Cardiac fibroblast (primary cell): Measurements from ENCODE around the gene RPL41.
A peak's percentile ranks its signal among the peaks of the same experiment; 100 is the strongest.

ENCODE experiments used
- DNase-seq, 2 donors: peaks; one replicate each; pipeline versions ENCODE4 v3.0.0 to v3.0.0-alpha.2; 2010; ENCODE audit warnings: low read depth in 2 of 2
- H3K4me3 ChIP-seq, 2 donors: replicated peaks in 1 of 2; 1 replicate in 1 of 2; 2 replicates in 1 of 2; pipeline ENCODE4 v1.5.1; 2011; ENCODE audit warnings: low read depth in 2 of 2, low read length in 2 of 2, mild to moderate bottlenecking in 2 of 2, moderate library complexity in 1 of 2
- TF ChIP-seq, protein P1 (sequence below): IDR thresholded peaks from one replicate; pipeline ENCODE4 v1.5.1; 2011; ENCODE audit warnings: low read depth, mild to moderate bottlenecking, low read length, inconsistent platforms

The RPL41 gene

DNA sequence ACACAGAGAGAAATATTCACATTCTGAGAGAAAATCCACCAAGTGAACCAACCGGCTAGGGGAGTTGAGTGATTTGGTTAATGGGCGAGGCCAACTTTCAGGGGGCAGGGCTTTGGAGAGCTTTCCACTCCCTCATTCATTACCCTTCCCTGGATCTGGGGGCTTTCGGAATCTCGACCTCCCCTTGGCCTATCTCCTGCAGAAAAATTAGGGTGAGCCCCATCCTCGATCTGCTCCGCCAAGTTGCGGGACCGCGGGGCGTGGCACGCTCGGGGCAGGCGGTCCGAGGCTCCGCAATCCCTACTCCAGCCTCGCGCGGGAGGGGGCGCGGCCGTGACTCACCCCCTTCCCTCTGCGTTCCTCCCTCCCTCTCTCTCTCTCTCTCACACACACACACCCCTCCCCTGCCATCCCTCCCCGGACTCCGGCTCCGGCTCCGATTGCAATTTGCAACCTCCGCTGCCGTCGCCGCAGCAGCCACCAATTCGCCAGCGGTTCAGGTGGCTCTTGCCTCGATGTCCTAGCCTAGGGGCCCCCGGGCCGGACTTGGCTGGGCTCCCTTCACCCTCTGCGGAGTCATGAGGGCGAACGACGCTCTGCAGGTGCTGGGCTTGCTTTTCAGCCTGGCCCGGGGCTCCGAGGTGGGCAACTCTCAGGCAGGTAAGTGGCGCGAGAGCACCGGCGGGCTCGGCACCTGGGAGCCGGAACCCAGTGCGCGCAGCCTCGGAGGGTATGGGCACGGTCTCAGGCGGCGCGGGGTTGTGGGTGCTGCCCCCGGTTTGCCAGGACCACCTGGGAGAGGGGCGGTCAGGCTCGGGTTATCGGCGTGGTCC lies 36.5 kb upstream of the RPL41 start, which contains the start of gene ERBB3:
Gene ERBB3, plus strand, starts transcription at position 443 of the 833 bp plus-strand sequence. Its CDS starts 136 bp downstream, at position 579.
- TF ChIP-seq, protein P1, sequence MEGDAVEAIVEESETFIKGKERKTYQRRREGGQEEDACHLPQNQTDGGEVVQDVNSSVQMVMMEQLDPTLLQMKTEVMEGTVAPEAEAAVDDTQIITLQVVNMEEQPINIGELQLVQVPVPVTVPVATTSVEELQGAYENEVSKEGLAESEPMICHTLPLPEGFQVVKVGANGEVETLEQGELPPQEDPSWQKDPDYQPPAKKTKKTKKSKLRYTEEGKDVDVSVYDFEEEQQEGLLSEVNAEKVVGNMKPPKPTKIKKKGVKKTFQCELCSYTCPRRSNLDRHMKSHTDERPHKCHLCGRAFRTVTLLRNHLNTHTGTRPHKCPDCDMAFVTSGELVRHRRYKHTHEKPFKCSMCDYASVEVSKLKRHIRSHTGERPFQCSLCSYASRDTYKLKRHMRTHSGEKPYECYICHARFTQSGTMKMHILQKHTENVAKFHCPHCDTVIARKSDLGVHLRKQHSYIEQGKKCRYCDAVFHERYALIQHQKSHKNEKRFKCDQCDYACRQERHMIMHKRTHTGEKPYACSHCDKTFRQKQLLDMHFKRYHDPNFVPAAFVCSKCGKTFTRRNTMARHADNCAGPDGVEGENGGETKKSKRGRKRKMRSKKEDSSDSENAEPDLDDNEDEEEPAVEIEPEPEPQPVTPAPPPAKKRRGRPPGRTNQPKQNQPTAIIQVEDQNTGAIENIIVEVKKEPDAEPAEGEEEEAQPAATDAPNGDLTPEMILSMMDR = peak; percentile 14
- peak within 1 kb of the TSS; percentile 53 to 59 for H3K4me3 ChIP-seq
- peak; percentile 75 to 79 for DNase-seq

DNA sequence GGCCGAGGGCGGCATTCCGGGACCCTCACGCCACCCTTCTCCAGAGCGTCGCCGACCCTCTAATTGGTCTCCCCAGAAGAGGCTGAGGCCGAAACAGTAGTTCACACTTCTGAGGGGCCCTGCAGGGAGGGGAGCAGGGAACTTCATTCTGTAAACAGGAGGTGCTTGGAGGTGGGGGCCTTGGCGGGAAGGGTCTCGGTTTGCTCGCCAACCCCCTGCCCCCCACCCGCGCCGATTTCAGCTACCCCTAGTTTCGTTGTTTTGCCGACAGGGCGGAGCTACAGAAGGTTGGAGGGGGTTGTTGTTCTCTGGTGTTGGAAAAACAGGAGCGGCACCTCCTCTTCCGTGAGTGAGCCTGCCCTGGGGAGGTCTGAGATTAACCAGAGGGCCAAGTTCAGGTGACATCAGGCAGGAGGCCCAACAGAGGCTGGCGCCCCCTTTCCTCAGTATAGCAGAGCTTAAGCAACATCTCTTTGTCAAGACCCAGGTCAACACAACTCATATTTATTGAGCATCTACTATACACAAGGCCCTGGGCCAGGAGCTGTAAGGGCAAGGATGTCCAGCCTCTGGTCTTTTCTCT lies 35.8 kb upstream of the RPL41 start:
- TF ChIP-seq, protein P1 = no peak
- DNase-seq = no peak
- H3K4me3 ChIP-seq = peak overlapping the region in 1 of 2 donors; percentile 59

DNA sequence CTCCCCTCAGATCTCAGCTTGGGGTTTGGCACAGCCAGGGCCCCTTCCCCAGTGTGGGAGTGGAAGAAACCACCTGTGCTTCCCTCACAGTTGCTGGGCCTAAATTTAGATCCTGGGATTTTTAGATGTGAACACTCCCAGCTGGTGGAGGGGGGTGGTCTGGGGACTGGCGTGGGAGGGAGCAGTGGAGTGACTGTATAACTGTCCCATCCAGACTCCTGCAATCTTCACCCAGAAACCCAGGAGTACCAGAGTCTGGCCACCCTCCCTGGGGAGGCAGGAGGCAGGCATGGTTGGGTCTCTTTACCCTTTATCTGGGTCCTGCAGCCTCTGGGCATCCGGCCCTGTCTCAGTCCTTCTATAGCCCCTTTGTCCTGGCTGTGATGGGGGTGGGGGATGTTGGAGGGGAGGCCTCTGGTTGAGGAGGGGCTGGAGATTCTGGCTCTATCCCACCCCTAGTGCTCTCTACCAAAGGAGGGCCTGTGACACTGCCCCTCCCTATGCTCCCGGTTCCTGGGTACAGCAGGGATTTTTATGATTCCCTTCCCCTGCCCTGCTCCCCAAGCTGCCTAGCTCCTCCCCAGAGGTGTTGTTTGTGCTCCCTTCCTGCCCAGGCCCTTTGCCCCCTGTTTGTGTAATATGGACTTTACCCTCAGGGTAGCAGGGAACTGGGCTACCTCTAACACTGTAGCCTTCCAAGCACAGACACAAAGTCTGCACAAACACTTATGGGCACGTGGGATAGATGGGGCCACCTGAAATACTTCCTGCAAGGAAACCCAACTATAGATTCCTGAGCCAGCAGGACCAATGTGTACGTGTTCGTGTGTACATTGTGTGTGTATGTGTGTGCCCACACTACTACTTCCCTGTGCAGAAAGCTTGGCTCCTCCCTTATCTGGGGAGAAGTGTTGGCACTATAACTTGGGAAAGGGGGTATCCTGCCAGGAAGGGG lies 34.8 kb upstream of the RPL41 start:
- DNase-seq = no peak
- H3K4me3 ChIP-seq = no peak overlapping the region
- TF ChIP-seq, protein P1 = no peak

DNA sequence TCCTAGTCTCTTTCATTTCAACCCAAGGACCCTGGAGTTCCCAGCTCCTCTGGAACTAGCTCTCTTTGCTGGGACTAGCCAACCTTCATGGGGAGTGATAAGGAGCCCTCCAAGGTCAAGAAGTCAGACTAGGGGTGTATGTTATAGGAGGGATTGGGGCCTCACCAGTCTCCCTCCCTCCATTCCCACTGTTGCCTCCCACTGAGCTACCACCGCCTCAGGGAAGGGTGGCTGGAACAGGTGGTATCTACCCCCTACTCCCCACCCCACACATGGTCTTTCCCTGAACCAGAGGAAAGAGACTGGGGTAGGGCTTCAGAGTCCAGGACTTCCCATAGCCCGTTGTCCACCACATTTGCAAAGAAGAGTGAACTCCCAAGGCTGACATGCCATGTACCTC lies 34.1 kb upstream of the RPL41 start:
- DNase-seq = no peak
- TF ChIP-seq, protein P1 = no peak
- H3K4me3 ChIP-seq = no peak overlapping the region

DNA sequence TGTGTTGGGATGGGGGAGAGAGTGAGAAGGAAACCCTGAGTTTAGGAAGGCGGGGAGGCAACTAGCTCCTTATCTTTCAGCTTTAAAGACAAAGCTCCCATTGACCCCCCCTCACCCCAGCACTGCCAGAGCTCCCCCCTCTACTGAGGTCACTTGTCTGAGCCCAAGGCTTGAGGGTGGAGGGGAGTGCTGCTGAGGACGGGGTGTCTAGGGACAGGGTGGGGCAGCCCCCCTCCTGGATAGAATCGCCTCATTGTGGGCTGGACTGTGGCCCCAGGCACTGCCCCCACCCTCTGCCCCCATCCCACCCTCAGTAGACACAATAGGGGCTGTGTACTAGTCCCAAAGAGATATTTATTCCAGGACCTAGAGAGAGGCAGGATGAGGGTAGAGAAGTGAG lies 33.5 kb upstream of the RPL41 start:
- no peak for DNase-seq
- TF ChIP-seq, protein P1 = no peak

DNA sequence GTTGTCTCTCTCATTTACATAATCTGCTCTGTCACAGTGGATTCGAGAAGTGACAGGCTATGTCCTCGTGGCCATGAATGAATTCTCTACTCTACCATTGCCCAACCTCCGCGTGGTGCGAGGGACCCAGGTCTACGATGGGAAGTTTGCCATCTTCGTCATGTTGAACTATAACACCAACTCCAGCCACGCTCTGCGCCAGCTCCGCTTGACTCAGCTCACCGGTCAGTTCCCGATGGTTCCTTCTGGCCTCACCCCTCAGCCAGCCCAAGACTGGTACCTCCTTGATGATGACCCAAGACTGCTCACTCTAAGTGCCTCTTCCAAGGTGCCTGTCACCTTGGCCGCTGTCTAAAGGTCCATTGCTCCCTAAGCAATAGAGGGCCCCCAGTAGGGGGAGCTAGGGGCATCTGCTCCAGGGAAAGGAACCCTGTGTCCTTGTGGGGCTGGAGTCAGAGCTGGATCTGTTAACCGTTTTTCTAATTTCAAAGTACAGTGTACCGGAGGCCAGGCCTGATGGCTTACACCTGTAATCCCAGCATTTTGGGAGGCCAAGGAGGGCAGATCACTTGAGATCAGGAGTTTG lies 31.4 kb upstream of the RPL41 start:
- H3K4me3 ChIP-seq = no peak overlapping the region
- TF ChIP-seq, protein P1 = peak; percentile 53
- peak in 1 of 2 donors; percentile 9 for DNase-seq

More for the DNA sequence above, 33.5 kb upstream of the RPL41 start:
- no peak overlapping the region for H3K4me3 ChIP-seq
